RWPE1 (cell line): ENCODE data around the gene SUPT20H.

Experiments used
- CTCF ChIA-PET: fragments of 350-600 bp; sonication (Branson Sonifier 250); formaldehyde crosslinking; extraction: SDS; loops from one replicate; lab custom pipeline; 2021; lab: Yijun Ruan, JAX
- POLR2A ChIA-PET: fragments of 400-600 bp; formaldehyde crosslinking; extraction: SDS; loops from one replicate; lab custom pipeline; 2020; ENCODE audit warnings: antibody characterized with exemption; ENCODE audit not compliant: low non-redundant PET; lab: Yijun Ruan, JAX
- DNase-seq: peaks from one replicate; pipeline ENCODE4 v3.0.0; 2012; ENCODE audit warnings: low spot score
- H3K27ac ChIP-seq: fragments of 450-650 bp; 2 replicates; pipeline ENCODE4 v1.5.1; 2017
- TF ChIP-seq, protein P1 (sequence below): fragments of 450-650 bp; conservative IDR thresholded peaks from 2 replicates; pipeline ENCODE4 v1.5.1; 2017; ENCODE audit warnings: low read depth, mild to moderate bottlenecking

Gene SUPT20H

DNA sequence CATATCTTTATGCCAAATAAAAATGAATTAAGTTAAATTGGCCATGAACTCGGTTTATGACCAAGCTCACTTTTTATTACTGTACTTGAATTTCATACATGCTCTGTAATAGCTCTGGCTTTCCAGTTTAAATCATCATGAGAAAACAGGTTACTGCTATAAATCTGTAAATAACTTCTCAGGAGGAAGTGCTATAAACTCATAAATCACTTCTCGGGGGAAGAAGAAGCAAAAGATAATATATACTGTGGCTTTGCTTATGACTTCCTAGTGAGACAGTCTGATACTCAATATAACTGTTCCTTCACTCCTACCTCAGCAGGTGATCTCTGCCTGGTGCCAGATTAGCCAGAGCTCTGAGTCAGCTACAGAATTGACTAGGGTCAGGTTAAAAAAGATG lies 12.5 kb downstream of the SUPT20H start:
- H3K27ac ChIP-seq: no peak overlapping the region
- CTCF ChIA-PET: no interaction called here
- TF ChIP-seq, protein P1, sequence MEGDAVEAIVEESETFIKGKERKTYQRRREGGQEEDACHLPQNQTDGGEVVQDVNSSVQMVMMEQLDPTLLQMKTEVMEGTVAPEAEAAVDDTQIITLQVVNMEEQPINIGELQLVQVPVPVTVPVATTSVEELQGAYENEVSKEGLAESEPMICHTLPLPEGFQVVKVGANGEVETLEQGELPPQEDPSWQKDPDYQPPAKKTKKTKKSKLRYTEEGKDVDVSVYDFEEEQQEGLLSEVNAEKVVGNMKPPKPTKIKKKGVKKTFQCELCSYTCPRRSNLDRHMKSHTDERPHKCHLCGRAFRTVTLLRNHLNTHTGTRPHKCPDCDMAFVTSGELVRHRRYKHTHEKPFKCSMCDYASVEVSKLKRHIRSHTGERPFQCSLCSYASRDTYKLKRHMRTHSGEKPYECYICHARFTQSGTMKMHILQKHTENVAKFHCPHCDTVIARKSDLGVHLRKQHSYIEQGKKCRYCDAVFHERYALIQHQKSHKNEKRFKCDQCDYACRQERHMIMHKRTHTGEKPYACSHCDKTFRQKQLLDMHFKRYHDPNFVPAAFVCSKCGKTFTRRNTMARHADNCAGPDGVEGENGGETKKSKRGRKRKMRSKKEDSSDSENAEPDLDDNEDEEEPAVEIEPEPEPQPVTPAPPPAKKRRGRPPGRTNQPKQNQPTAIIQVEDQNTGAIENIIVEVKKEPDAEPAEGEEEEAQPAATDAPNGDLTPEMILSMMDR: no peak
- DNase-seq: no peak
- POLR2A ChIA-PET: no interaction called here

DNA sequence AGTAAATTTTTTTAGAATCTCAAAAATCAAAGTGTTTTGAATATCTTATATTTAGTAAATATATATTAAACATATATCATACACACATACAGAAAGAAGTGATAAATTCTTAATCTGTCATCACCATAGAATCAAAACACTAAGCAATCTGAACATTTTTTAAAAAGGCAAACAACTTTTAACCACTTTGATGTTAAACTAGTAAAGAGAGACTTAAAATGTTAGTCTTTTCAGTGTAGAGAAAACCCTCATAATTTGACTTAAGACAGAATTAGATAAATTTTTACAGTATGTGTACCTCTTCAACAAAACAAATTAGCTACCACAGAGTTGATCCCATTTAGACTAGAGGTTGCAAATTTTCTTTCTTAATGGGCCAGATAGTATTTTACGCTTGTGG lies 13.4 kb downstream of the SUPT20H start:
- CTCF ChIA-PET: interaction anchor here (0.7 kb wide), 1 partner anchor 188 kb away, joined by 4 read pairs; no protein-coding TSS in a partner anchor
- POLR2A ChIA-PET: no interaction called here
- TF ChIP-seq, protein P1: no peak
- no peak for DNase-seq
- H3K27ac ChIP-seq: no peak overlapping the region

DNA sequence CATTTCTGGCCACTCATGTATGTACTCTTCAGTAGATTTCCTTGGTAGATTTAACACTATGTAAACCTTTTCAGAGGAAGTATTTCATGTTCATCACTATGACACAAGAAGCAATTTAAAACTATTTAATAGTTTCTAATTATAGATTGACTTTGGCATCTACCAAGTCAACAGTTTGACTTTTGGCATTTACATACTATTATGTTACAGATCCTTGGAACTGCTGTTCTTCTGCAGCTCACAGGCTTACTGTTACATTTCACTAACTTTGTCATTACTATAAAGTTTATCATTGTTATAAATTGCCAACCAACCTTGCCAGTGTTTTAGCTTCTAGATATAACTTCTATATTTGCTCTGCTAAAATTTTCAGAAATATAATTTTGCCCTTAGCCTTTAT lies 18.7 kb downstream of the SUPT20H start:
- DNase-seq: no peak
- POLR2A ChIA-PET: no interaction called here
- no peak overlapping the region for H3K27ac ChIP-seq
- TF ChIP-seq, protein P1: no peak
- CTCF ChIA-PET: no interaction called here

DNA sequence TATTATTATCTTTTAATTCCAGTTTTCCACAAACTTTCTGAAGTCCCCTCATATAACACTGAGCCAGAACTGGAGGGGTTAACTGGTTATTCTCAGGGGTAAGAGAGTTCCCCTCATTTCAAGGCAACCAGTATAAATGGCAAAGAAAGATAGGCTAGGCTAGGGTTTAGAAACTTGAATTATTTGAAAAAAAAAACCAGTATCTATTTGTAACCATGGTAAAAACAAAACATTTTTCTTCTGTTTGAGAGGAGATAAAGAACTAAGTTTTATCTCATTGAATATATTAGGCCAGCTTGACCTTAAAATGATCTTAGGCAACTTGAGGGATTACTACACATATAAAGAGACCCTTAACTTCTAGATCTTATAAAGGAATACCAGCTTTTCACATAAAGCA lies 19.6 kb downstream of the SUPT20H start:
- TF ChIP-seq, protein P1: no peak
- no peak overlapping the region for H3K27ac ChIP-seq
- no peak for DNase-seq
- POLR2A ChIA-PET: no interaction called here
- CTCF ChIA-PET: interaction anchor here (0.7 kb wide), 1 partner anchor 742 kb away, joined by 6 read pairs; no protein-coding TSS in a partner anchor

DNA sequence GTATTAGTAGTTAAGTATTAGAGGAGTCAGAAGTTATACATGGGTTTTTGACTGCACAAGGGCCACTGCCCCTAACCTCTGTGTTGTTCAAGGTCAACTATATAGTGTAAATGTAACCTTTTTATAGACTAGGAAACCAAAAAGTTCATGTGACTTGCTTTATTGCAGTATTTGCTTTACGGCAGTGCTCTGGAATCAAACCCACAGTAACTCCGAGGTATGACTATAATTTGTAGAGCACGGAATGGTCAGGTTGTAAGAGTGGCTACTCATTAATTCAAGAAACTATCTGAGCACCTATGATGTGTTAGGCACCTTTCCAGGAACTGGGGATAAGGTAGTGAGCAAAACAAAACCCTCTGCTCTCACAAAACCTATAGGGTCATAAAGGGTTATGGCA lies 22.2 kb downstream of the SUPT20H start:
- no peak for DNase-seq
- CTCF ChIA-PET: interaction anchor here (0.6 kb wide), 2 partner anchors 36 to 836 kb away, joined by 3 to 5 read pairs; no protein-coding TSS in a partner anchor
- H3K27ac ChIP-seq: no peak overlapping the region
- TF ChIP-seq, protein P1: no peak
- POLR2A ChIA-PET: no interaction called here

DNA sequence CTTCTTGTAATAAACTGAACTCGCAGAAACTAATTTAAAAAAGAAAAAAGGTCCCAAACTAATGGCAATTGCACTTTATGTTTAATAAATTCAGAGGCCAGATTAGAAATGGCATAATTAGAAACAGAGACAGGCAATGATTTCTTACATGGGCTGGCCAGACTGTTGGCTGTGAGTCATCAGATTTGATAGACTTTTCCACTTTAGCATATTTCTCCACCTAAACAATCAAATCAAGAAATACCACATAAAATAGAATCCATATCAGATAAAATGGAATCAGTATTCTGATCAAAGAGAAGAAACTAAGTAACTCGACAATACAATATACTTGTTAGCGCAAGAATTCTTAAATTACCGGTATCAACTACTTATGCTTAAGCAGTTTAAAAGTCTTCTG lies 29.9 kb downstream of the SUPT20H start:
- no peak overlapping the region for H3K27ac ChIP-seq
- DNase-seq: no peak
- ChIA-PET POLR2A (no interaction called here), CTCF (no interaction called here)
- TF ChIP-seq, protein P1: no peak
